WERI-Rb-1 (cell line): ENCODE results near the gene B3GAT1.

ENCODE experiments used
- DNase-seq: peaks from one replicate; pipeline ENCODE4 v3.0.0-alpha.2; 2020
- H3K27ac ChIP-seq: fragments of 250-450 bp; sonication (Bioruptor Pico); 2 replicates; pipeline ENCODE4 v1.5.1; 2020; ENCODE audit warnings: mild to moderate bottlenecking, moderate library complexity
- H3K27me3 ChIP-seq: fragments of 250-450 bp; sonication (Bioruptor Pico); 2 replicates; pipeline ENCODE4 v1.5.1; 2021; ENCODE audit warnings: mild to moderate bottlenecking, low read depth, moderate library complexity; ENCODE audit not compliant: insufficient read depth, severe bottlenecking
- H3K36me3 ChIP-seq: fragments of 250-450 bp; sonication (Bioruptor Pico); 2 replicates; pipeline ENCODE4 v1.5.1; 2020; ENCODE audit warnings: mild to moderate bottlenecking, moderate library complexity
- H3K4me3 ChIP-seq: 2 replicates; pipeline ENCODE4 v1.5.1; 2011; ENCODE audit warnings: low read depth, mild to moderate bottlenecking, control low read depth, low read length
- H3K9me3 ChIP-seq: fragments of 250-450 bp; sonication (Bioruptor Pico); 2 replicates; pipeline ENCODE4 v1.5.1; 2021; ENCODE audit warnings: mild to moderate bottlenecking, moderate library complexity; ENCODE audit not compliant: severe bottlenecking
- CTCF ChIP-seq: IDR thresholded peaks from 2 replicates; pipeline ENCODE4 v1.5.1; 2011; ENCODE audit warnings: low read depth, mild to moderate bottlenecking, control low read depth, inconsistent platforms, low read length

The B3GAT1 gene

GRCh38 chr11:134399293-134399654 is 12.8 kb downstream of the B3GAT1 start:
- DNase-seq = no peak
- no peak overlapping the region for H3K27ac ChIP-seq
- H3K9me3 ChIP-seq = peaks cover 2% of the 10 kb centered on the region
- H3K27me3 ChIP-seq = peaks cover 49% of the 10 kb centered on the region
- no peaks in the 10 kb centered on the region for H3K36me3 ChIP-seq
- no peak overlapping the region for H3K4me3 ChIP-seq
- no peak for TF ChIP-seq CTCF

GRCh38 chr11:134398644-134399292 is 13.3 kb downstream of the B3GAT1 start:
- H3K36me3 ChIP-seq = no peaks in the 10 kb centered on the region
- DNase-seq = no peak
- peaks cover 49% of the 10 kb centered on the region for H3K27me3 ChIP-seq
- H3K9me3 ChIP-seq = peaks cover 2% of the 10 kb centered on the region
- H3K4me3 ChIP-seq = no peak overlapping the region
- TF ChIP-seq CTCF = no peak
- no peak overlapping the region for H3K27ac ChIP-seq

GRCh38 chr11:134398079-134398444 is 14.0 kb downstream of the B3GAT1 start:
- no peak overlapping the region for H3K27ac ChIP-seq
- TF ChIP-seq CTCF = no peak
- peaks cover 52% of the 10 kb centered on the region for H3K27me3 ChIP-seq
- no peak overlapping the region for H3K4me3 ChIP-seq
- peaks cover 2% of the 10 kb centered on the region for H3K9me3 ChIP-seq
- no peaks in the 10 kb centered on the region for H3K36me3 ChIP-seq
- DNase-seq = no peak

- H3K27me3 ChIP-seq = peaks cover 56% of the 10 kb centered on the region
- no peak overlapping the region for H3K4me3 ChIP-seq
- no peak for TF ChIP-seq CTCF
- DNase-seq = no peak
- H3K27ac ChIP-seq = no peak overlapping the region
- H3K36me3 ChIP-seq = no peaks in the 10 kb centered on the region
- peaks cover 2% of the 10 kb centered on the region for H3K9me3 ChIP-seq
Measured at GRCh38 chr11:134397304-134398078, 14.6 kb downstream of the B3GAT1 start.

- DNase-seq = no peak
Measured at GRCh38 chr11:134395002-134395401, 17.0 kb downstream of the B3GAT1 start.

More at GRCh38 chr11:134395002-134395401, 17.0 kb downstream of the B3GAT1 start:
- no peak overlapping the region for H3K4me3 ChIP-seq
- peaks cover 2% of the 10 kb centered on the region for H3K9me3 ChIP-seq
- H3K27me3 ChIP-seq = peaks cover 60% of the 10 kb centered on the region
- no peaks in the 10 kb centered on the region for H3K36me3 ChIP-seq
- TF ChIP-seq CTCF = no peak
- no peak overlapping the region for H3K27ac ChIP-seq
